Activated T-cell treated with anti-CD3 and anti-CD28 coated beads for 48 hours (primary cell): Measurements from ENCODE around the gene AMBN.

Source experiments
- DNase-seq: peaks from one replicate; pipeline ENCODE4 v3.0.0-alpha.2; 2020; ENCODE audit warnings: low read depth

AMBN gene

DNA sequence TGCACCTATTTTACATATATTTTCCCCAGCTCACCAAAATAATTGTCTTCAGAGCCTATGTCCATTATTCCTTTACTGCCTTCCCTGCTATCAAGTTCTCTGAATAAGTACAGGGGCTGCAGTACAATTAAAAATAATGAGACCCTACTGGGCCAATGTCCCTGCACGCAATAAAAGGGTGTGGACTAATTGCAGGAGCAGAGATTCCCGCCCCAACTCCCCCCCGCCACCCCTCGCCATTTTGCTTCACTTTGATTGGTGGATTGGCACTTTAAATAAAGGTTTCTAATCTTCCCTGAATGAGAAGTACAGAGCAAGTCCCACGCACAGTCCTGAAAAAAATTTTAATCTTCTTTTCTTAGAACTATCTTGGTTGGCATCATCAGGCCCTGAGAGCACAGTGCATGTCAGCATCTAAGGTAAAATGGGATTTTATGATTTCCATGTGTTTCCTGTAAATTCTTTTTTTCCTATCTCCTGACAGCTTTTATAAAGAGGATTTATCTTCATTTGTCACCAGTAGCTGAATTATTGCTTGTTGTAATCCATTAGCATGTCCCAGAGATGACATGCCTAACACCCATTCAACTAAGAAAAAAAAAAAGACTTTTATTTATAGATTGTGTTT, at the start of gene AMBN:
Gene AMBN, plus strand, starts transcription at position 302 of the 628 bp plus-strand sequence. Its CDS starts 103 bp downstream, at position 405.
- DNase-seq: no peak

GRCh38 chr4:70544279-70544868, 47.7 kb upstream of the AMBN start:
- DNase-seq: no peak

- DNase-seq: no peak
Observed at GRCh38 chr4:70556856-70557255, 35.2 kb upstream of the AMBN start.

- peak; percentile 5 for DNase-seq
Observed at GRCh38 chr4:70559211-70559830, 32.7 kb upstream of the AMBN start.

DNA sequence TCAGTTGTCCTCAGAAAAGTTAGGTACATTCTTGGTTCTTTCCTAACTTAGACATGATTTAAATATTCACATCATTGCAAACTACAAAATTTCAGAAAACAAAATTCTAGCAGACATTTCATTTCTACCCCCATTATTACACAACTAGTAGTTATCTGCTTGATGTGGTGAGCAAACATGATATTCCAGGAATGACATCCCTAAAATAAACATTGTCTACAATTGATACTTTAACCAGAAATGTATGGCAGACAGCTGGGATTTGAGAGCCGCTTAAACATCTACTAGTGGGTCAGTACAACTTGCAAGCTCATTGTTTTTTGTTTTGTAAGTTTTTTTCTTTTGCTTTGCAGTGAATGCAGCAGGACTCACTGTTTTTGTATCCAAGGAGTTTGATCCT, 32.1 kb upstream of the AMBN start:
- no peak for DNase-seq

- no peak for DNase-seq
Observed at GRCh38 chr4:70564033-70564432, 28.0 kb upstream of the AMBN start.

DNA sequence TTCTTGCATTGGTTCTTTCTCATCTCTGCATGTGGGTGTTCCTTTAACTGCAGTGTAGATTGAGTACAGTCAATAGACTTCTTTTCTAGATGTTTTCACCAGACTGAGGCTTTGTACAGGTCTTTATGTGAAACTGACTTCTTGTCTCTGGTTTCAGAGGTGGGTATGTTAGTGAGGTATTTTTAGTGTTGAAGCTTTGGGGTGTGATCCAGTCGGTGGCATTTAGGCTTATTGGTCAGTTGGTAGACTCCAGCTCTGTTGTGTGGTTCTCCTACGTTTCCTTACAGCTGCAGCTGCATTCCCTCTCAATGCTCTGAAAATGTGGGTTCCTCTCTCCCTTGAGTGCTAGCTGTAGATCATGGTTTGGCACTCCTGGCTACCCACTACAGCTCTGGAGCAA, 21.3 kb upstream of the AMBN start:
- no peak for DNase-seq

GRCh38 chr4:70571772-70572171, 20.3 kb upstream of the AMBN start:
- DNase-seq: no peak

DNA sequence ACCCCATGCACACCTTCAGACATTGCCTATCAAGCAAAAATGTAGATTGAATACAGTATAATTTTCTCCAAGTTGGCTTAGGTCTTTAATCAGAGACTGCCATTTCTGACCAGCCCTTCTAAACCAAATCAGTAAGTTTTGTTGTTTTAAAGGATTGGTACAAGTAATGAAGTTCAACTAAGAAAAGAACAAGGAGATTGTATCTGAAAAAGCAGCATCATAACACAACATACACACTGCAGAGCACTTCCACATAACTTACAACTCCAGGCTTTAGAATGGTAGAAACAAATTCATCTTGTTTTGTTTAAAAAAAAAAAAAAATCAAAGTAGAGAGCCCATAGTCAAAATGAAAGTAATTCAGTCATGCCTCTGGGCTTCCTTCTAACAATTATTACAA, 16.1 kb upstream of the AMBN start:
- no peak for DNase-seq

DNA sequence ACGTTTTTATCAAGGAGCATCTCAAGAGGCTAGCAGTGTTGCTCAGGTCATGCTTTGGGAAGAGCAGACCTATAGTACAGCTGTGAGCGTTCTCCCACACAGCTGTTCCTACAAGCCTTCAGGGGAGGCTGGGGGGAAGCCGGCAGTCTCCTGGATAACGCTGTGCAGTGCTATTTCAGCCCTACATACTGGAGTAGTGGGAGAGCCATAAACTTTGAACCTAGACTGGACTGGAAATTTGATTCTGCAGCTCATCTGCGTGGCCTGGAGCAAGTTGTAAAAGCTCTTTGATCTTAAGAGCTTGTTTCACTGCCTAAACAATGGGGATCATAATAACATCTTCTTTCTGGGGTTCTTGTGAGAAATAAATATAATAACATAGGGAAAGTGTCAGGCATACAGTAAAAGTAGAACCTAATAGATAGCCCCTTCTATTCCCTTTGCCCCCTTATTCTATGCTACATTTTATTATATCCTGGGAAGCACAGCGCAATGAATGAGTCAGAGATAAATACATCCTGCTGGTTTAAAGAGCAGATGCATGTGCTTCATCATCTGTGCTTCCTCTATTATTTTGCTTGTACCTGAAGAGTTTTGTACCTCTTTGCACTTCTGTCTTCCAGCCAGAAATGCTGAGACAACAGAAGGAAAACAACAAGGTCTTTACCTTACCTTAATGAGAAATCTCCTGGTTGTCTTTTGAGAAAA, 14.7 kb upstream of the AMBN start:
- DNase-seq: no peak

GRCh38 chr4:70581980-70582379, 10.1 kb upstream of the AMBN start:
- no peak for DNase-seq

- no peak for DNase-seq
Observed at GRCh38 chr4:70583952-70584834, 7.9 kb upstream of the AMBN start.

DNA sequence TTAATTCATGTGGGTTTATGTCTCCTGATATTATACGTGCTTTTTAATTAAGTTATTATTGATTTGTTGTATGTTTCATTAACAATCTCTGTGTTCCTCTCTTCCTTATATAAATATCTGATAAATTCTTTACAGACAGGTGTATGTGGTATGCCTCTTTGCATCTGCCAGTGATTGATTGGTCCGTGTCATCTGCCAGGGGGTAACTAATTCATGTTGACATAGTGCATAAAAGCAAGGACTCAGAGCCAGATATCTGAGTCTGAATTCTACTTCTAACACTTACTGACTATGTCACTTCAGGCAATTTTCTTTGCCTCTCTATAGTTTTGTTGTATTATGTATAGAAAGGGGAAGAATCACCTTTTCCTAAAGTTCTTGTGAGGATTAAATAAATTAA, 5.2 kb upstream of the AMBN start:
- no peak for DNase-seq

GRCh38 chr4:70589785-70590184, 2.3 kb upstream of the AMBN start:
- DNase-seq: no peak

DNA sequence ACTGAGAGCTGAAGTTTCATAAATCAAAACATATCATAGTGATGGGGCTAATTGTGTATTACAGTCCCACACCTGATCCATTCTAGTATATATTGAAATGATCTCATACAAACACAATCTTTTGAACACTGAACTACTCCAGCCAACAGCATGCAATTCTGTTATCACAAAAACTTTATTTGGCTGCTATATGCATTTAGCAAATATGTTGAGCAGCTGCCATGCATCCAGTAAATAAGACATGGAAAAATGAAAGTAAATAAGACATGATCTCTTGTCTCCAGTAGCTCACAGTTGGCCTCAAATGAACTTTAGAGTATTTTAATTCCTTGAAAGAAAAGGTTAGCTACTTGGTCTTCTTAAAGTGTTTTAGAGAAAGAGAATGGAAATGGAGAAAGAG, 2.1 kb downstream of the AMBN start:
- DNase-seq: no peak

GRCh38 chr4:70600305-70600704, 8.2 kb downstream of the AMBN start:
- no peak for DNase-seq

- no peak for DNase-seq
Observed at GRCh38 chr4:70600977-70601376, 8.9 kb downstream of the AMBN start.

GRCh38 chr4:70601422-70602039, 9.5 kb downstream of the AMBN start:
- peak; percentile 33 for DNase-seq

GRCh38 chr4:70603856-70604255, 11.8 kb downstream of the AMBN start:
- DNase-seq: no peak

DNA sequence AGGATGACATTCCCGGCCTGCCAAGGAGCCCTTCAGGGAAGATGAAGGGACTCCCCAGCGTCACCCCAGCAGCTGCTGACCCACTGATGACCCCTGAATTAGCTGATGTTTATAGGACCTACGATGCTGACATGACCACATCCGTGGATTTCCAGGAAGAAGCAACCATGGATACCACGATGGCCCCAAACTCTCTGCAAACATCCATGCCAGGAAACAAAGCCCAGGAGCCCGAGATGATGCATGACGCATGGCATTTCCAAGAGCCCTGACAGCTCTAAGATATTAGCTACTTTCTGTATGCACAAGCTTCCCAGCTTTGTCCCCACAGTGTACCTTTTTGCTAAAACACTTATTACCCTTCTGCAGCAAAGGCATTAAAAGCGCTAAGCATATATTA, 14.4 kb downstream of the AMBN start:
- DNase-seq: no peak

GRCh38 chr4:70607334-70607853, 15.3 kb downstream of the AMBN start:
- DNase-seq: no peak
